Measurements from ENCODE around the gene LRP6.

Gene LRP6

DNA sequence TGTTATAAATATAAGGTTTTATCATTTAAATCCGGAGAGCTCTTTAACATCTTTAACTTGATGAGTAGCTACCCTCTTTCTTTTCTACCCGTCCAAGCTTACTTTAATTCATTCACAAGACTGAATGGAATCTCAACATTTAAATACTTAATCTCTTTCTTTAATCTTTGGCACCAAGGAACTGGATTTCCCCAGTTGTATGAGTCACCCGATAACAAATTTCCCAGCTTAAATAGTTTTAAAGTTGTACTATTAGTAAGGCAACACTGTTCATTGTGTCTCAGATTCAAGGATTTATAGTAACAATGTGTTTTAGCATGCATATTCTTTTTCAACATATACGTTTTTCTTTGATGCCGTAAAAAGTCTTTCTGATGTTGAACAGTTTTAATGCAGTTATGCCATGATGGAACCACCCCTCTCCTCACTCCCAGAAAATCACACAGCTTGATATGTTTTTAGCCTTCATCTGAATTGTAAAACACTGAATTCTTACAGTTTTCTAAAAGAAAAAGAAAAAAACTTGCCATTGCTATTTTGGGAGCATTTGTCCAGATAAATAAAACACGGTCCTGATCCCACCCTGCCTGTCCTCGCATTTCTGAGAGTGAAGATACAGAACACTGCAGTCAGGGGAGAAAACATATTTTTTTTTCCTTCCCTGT lies 16.0 kb upstream of the LRP6 start:
- no peak for TF ChIP-seq FOXM1 (IDR thresholded peaks at IDR 0.05; ENCODE audit: borderline replicate concordance, low read depth)
- no peak for TF ChIP-seq TEAD4 (IDR thresholded peaks at IDR 0.05)
- no peak for TF ChIP-seq TCF12 (IDR thresholded peaks at IDR 0.05; ENCODE audit: low read depth)
- TF ChIP-seq NFIC (IDR thresholded peaks at IDR 0.05), result no peak
- TF ChIP-seq EP300 (IDR thresholded peaks at IDR 0.05; ENCODE audit: borderline replicate concordance), result no peak
- TF ChIP-seq, protein P1, sequence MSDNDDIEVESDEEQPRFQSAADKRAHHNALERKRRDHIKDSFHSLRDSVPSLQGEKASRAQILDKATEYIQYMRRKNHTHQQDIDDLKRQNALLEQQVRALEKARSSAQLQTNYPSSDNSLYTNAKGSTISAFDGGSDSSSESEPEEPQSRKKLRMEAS (IDR thresholded peaks at IDR 0.05), result no peak
- TF ChIP-seq TAF1 (IDR thresholded peaks at IDR 0.05; ENCODE audit: low read depth), result no peak
- TF ChIP-seq REST (IDR thresholded peaks at IDR 0.05; ENCODE audit: low read depth), result no peak
- no peak for TF ChIP-seq CEBPB (IDR thresholded peaks at IDR 0.05)

DNA sequence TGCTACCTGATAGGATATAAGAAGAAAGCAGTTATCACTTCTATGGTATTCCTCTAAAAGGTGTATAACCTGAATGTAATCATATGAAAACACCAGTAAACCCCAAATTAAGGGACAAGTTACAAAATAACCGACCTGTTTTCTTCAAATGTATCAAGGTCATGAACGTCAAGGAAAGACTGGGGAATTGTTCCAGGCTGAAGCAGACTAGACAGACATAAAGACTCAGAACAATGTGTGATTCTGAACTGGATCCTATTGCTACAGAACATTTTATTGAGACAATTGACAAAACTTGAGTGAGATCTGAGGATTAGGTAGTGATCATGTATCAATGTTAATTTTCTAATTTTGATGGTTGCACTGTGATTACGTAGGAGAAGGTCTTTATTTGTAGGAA lies 15.4 kb upstream of the LRP6 start:
- TF ChIP-seq TAF1 (IDR thresholded peaks at IDR 0.05; ENCODE audit: low read depth) (no peak), TCF12 (IDR thresholded peaks at IDR 0.05; ENCODE audit: low read depth) (no peak), TEAD4 (IDR thresholded peaks at IDR 0.05) (no peak), FOXM1 (IDR thresholded peaks at IDR 0.05; ENCODE audit: borderline replicate concordance, low read depth) (no peak), USF1 (IDR thresholded peaks at IDR 0.05) (no peak), NFIC (IDR thresholded peaks at IDR 0.05) (no peak), EGR1 (IDR thresholded peaks at IDR 0.05) (no peak), YY1 (IDR thresholded peaks at IDR 0.05; ENCODE audit: low read depth) (no peak), CREB1 (IDR thresholded peaks at IDR 0.05; ENCODE audit: low read depth) (no peak), EP300 (IDR thresholded peaks at IDR 0.05; ENCODE audit: borderline replicate concordance) (no peak), RAD21 (IDR thresholded peaks at IDR 0.05; ENCODE audit: low read depth) (no peak), ZBTB7A (IDR thresholded peaks at IDR 0.05; ENCODE audit: low read depth) (no peak), CEBPB (IDR thresholded peaks at IDR 0.05) (no peak), REST (IDR thresholded peaks at IDR 0.05; ENCODE audit: low read depth) (no peak)
- TF ChIP-seq, protein P1 (IDR thresholded peaks at IDR 0.05), result no peak

DNA sequence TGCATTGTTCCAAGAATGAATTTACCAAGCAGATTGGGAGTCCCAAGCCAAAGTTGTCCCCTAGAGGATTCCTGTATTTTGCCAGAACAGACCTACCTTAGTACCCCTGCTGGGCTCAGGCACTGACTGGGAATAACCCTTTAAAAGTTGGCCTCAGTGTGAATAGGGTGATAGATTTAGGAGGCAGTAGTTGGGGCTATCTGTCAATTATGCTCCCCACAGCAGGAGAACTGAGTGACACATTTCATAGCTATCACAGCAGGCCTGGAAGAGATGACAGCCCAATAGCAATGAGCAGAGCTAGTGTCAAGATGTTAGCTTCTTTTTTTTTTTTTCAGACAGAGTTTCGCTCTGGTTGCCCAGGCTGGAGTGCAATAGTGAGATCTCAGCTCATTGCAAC lies 14.3 kb upstream of the LRP6 start:
- TF ChIP-seq ZBTB7A (IDR thresholded peaks at IDR 0.05; ENCODE audit: low read depth) (no peak), TCF12 (IDR thresholded peaks at IDR 0.05; ENCODE audit: low read depth) (no peak), CEBPB (IDR thresholded peaks at IDR 0.05) (no peak), NFIC (IDR thresholded peaks at IDR 0.05) (no peak), USF1 (IDR thresholded peaks at IDR 0.05) (no peak)

DNA sequence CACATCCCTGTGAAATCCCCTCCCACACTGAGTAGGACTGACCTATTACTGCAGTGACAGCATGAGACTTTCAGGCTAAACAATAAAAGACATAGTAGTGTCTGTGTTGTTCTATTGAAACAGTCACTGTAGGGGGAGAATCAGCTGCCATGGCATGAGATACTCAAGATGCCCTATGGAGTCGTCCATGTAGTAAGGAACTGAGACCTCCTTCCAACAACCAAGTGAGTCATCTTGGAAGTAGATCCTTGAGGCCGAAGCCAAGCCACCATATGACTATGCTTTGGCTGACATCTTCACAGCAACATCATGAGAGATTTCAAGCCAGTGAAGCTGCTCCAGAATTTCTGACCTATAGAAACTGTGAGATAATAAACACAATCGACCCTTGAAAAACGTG lies 12.1 kb upstream of the LRP6 start:
- no peak for TF ChIP-seq ZBTB7A (IDR thresholded peaks at IDR 0.05; ENCODE audit: low read depth)
- TF ChIP-seq EP300 (IDR thresholded peaks at IDR 0.05; ENCODE audit: borderline replicate concordance), result no peak
- no peak for TF ChIP-seq FOXM1 (IDR thresholded peaks at IDR 0.05; ENCODE audit: borderline replicate concordance, low read depth)
- TF ChIP-seq USF1 (IDR thresholded peaks at IDR 0.05), result no peak
- no peak for TF ChIP-seq TEAD4 (IDR thresholded peaks at IDR 0.05)
- no peak for TF ChIP-seq RAD21 (IDR thresholded peaks at IDR 0.05; ENCODE audit: low read depth)
- TF ChIP-seq CEBPB (IDR thresholded peaks at IDR 0.05), result no peak
- TF ChIP-seq, protein P1 (IDR thresholded peaks at IDR 0.05), result no peak
- TF ChIP-seq TCF12 (IDR thresholded peaks at IDR 0.05; ENCODE audit: low read depth), result no peak
- no peak for TF ChIP-seq YY1 (IDR thresholded peaks at IDR 0.05; ENCODE audit: low read depth)
- no peak for TF ChIP-seq TAF1 (IDR thresholded peaks at IDR 0.05; ENCODE audit: low read depth)
- no peak for TF ChIP-seq CREB1 (IDR thresholded peaks at IDR 0.05; ENCODE audit: low read depth)
- TF ChIP-seq REST (IDR thresholded peaks at IDR 0.05; ENCODE audit: low read depth), result no peak
- TF ChIP-seq EGR1 (IDR thresholded peaks at IDR 0.05), result no peak

Data from Ishikawa (cell line).